ENCODE data around the gene FAM20C.
"Not testable (repeated sequence)": the region's sequence is repeated elsewhere in the genome, so short reads cannot be mapped to it uniquely, and the experiment has no call there.

The FAM20C gene

GRCh38 chr7:260441-261281 lies 68.3 kb downstream of the FAM20C start:
- TF ChIP-seq CTCF (IDR thresholded peaks at IDR 0.05; ENCODE audit: low read length, missing control alignments) = no peak
- no peak overlapping the region for H3K4me3 ChIP-seq (replicated peaks; ENCODE audit: low read depth, low read length)
- no peak for DNase-seq (ENCODE audit: low read depth)

- no peak for TF ChIP-seq CTCF (IDR thresholded peaks at IDR 0.05; ENCODE audit: low read length, missing control alignments)
- DNase-seq (ENCODE audit: low read depth) = no peak
- no peak overlapping the region for H3K4me3 ChIP-seq (replicated peaks; ENCODE audit: low read depth, low read length)
Observed at GRCh38 chr7:261341-262250, 69.2 kb downstream of the FAM20C start.

- H3K4me3 ChIP-seq (replicated peaks; ENCODE audit: low read depth, low read length) = no peak overlapping the region
- TF ChIP-seq CTCF (IDR thresholded peaks at IDR 0.05; ENCODE audit: low read length, missing control alignments) = no peak
- no peak for DNase-seq (ENCODE audit: low read depth)
Observed at GRCh38 chr7:262251-262572, 69.8 kb downstream of the FAM20C start.

- DNase-seq (ENCODE audit: low read depth); H3K4me3 ChIP-seq (replicated peaks; ENCODE audit: low read depth, low read length): not testable (repeated sequence)
- TF ChIP-seq CTCF (IDR thresholded peaks at IDR 0.05; ENCODE audit: low read length, missing control alignments) = peak; percentile 16
Observed at GRCh38 chr7:262631-263311, 70.4 kb downstream of the FAM20C start.

GRCh38 chr7:263483-264351 lies 71.3 kb downstream of the FAM20C start:
- not testable (repeated sequence) for H3K4me3 ChIP-seq (replicated peaks; ENCODE audit: low read depth, low read length); DNase-seq (ENCODE audit: low read depth)
- peak; percentile 3 for TF ChIP-seq CTCF (IDR thresholded peaks at IDR 0.05; ENCODE audit: low read length, missing control alignments)

Measured in fibroblast of pulmonary artery (primary cell).